ENCODE data around the gene USP3. TPM values are rescaled to one million over a fixed set of nuclear protein-coding genes. Genes with fewer than 3 reads are reported as not detected.

Gene USP3
- total and polyA plus RNA-seq, 9 of the 15 experiments (the other 6 are each of a cell fraction or from before 2014, with no cell fraction given): 17.3 to 54.3 (median 34.8) TPM

GRCh38 chr15:63475707-63476106, 28.7 kb upstream of the USP3 start:
- in situ Hi-C loops (cut with MboI): no loop called here
- 78% methylated on average over 9 of the region's 9 CpGs for WGBS (ENCODE audit: insufficient coverage, low coverage, missing lambda C conversion rate)
- Histone ChIP-seq H3K4me2 (ENCODE audit: insufficient read depth, low read length) (no peak overlapping the region), H3K4me1 (replicated peaks in 1 of 2; ENCODE audit: control insufficient read depth in 2 of 2, insufficient read depth in 2 of 2, low read length in 2 of 2) (peaks cover 3 to 8% of the 10 kb centered on the region in 2 experiments; a peak in 3 of 5 replicates), H3K9me3 (replicated peaks; ENCODE audit: control insufficient read depth, insufficient read depth, low read depth, low read length) (no peaks in the 10 kb centered on the region), H3K9ac (ENCODE audit: insufficient read depth in 1 of 2, low read depth in 2 of 2, low read length in 2 of 2) (peak overlapping the region in 1 of 2 experiments; percentile 43; a peak in 1 of 4 replicates), H3K27ac (ENCODE audit: extremely low read depth, low read depth, low read length) (no peak overlapping the region), H4K20me1 (replicated peaks; ENCODE audit: control insufficient read depth, insufficient read depth, low read length) (no peaks in the 10 kb centered on the region), H3K27me3 (ENCODE audit: control insufficient read depth in 2 of 2, insufficient read depth in 2 of 2, low read length in 2 of 2) (no peaks in the 10 kb centered on the region), H3K79me2 (ENCODE audit: control insufficient read depth, insufficient read depth, low read length) (no peaks in the 10 kb centered on the region), H3K9me1 (ENCODE audit: control insufficient read depth, insufficient read depth, low read length) (no peaks in the 10 kb centered on the region), H3K4me3 (no peak overlapping the region), H2AFZ (ENCODE audit: low read depth, low read length) (peak overlapping the region; percentile 72), H3K36me3 (ENCODE audit: control insufficient read depth, insufficient read depth, low read length) (no peaks in the 10 kb centered on the region)
- FAIRE-seq (no peak), DNase-seq (ENCODE audit: extremely low read depth in 1 of 4, low spot score in 3 of 4) (no peak), ATAC-seq (no peak)
- intact Hi-C loops (cut with micrococcal nuclease): no loop called here
- CTCF ChIA-PET (ENCODE audit: low intra/inter-chr PET ratio): interaction anchor here (1.3 kb wide), 1 partner anchor 12 kb away, joined by 3 read pairs; no protein-coding TSS in a partner anchor
- TF ChIP-seq DIDO1 (tag; IDR thresholded peaks at IDR 0.05; ENCODE audit: low read depth): no peak
- TF ChIP-seq ZNF282 (CRISPR knock-in tag; IDR thresholded peaks at IDR 0.05): no peak
- no peak for TF ChIP-seq NR2F6 (CRISPR knock-in tag; IDR thresholded peaks at IDR 0.05)
- TF ChIP-seq ZNF165 (CRISPR knock-in tag; IDR thresholded peaks at IDR 0.05; ENCODE audit: borderline replicate concordance): no peak
- peak; percentile 7; the same call in 1 of the 2 replicates for TF ChIP-seq C11orf30 (IDR thresholded peaks at IDR 0.05; ENCODE audit: low read depth)
- no TSS peak for BruUV-seq (replicated peaks)
- POLR2A ChIA-PET: interaction anchor here (0.8 to 1.5 kb wide), 5 partner anchors 9 to 29 kb away, joined by 3 to 6 read pairs (median 3); partner anchors contain the start of gene USP3

DNA sequence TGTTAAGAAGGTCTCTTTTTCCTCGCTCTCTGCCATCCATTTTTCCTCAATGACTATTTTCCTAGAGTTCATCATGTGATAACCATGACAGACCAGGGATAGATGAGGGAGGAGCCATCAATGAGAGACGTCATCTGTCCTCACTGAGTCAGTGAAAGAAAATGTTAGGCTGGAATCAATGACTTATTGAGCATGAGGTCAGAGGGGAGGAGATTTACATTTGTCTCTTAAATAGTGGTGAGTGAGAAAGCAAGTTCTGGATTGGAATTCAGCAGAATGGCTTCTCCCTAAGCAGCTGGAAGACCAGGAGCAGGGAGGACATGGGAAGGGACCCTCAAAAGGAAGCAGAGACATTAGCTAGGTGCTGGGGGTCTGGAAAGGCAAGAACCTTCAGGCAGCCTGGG, 28.2 kb upstream of the USP3 start:
- Histone ChIP-seq H3K4me2 (ENCODE audit: insufficient read depth, low read length) (no peak overlapping the region), H3K9ac (ENCODE audit: insufficient read depth in 1 of 2, low read depth in 2 of 2, low read length in 2 of 2) (peak overlapping the region in 1 of 2 experiments; percentile 11; a peak in 1 of 4 replicates), H3K27me3 (ENCODE audit: control insufficient read depth in 2 of 2, insufficient read depth in 2 of 2, low read length in 2 of 2) (no peaks in the 10 kb centered on the region), H3K79me2 (ENCODE audit: control insufficient read depth, insufficient read depth, low read length) (no peaks in the 10 kb centered on the region), H3K4me3 (no peak overlapping the region), H3K9me3 (replicated peaks; ENCODE audit: control insufficient read depth, insufficient read depth, low read depth, low read length) (no peaks in the 10 kb centered on the region), H3K4me1 (replicated peaks in 1 of 2; ENCODE audit: control insufficient read depth in 2 of 2, insufficient read depth in 2 of 2, low read length in 2 of 2) (peaks cover 3 to 8% of the 10 kb centered on the region in 2 experiments; a peak in 3 of 5 replicates), H3K27ac (ENCODE audit: extremely low read depth, low read depth, low read length) (no peak overlapping the region), H3K36me3 (ENCODE audit: control insufficient read depth, insufficient read depth, low read length) (no peaks in the 10 kb centered on the region), H3K9me1 (ENCODE audit: control insufficient read depth, insufficient read depth, low read length) (no peaks in the 10 kb centered on the region), H4K20me1 (replicated peaks; ENCODE audit: control insufficient read depth, insufficient read depth, low read length) (no peaks in the 10 kb centered on the region), H2AFZ (ENCODE audit: low read depth, low read length) (peak overlapping the region; percentile 72)
- BruUV-seq (replicated peaks): no TSS peak
- CTCF ChIA-PET (ENCODE audit: low intra/inter-chr PET ratio): interaction anchor here (1.3 kb wide), 1 partner anchor 11 kb away, joined by 3 read pairs; no protein-coding TSS in a partner anchor
- POLR2A ChIA-PET: interaction anchor here (0.6 to 1.4 kb wide), 9 partner anchors 10 to 453 kb away, joined by 3 to 4 read pairs (median 3); no protein-coding TSS in a partner anchor
- ATAC-seq (peak; percentile 12), DNase-seq (ENCODE audit: extremely low read depth in 1 of 4, low spot score in 3 of 4) (no peak), FAIRE-seq (peak; percentile 70)
- intact Hi-C loops (cut with micrococcal nuclease): no loop called here
- 40% methylated on average over 2 of the region's 2 CpGs for WGBS (ENCODE audit: insufficient coverage, low coverage, missing lambda C conversion rate)
- in situ Hi-C loops (cut with MboI): no loop called here
- TF ChIP-seq NEUROD1 (IDR thresholded peaks at IDR 0.05; ENCODE audit: borderline replicate concordance, low read depth, low read length, partially characterized antibody) (peak; percentile 89), JUN (IDR thresholded peaks at IDR 0.05; ENCODE audit: borderline replicate concordance, low read depth, low read length) (0 out of 2 replicates have a peak, but pooled peaks have one; percentile 55), JUN (CRISPR knock-in tag; IDR thresholded peaks at IDR 0.05; ENCODE audit: borderline replicate concordance) (no peak), NUFIP1 (IDR thresholded peaks at IDR 0.05; ENCODE audit: partially characterized antibody) (no peak), BMI1 (IDR thresholded peaks at IDR 0.05; ENCODE audit: low read length) (no peak), MEIS2 (IDR thresholded peaks at IDR 0.05; ENCODE audit: partially characterized antibody) (peak; percentile 61), PKNOX1 (IDR thresholded peaks at IDR 0.05) (0 out of 2 replicates have a peak, but pooled peaks have one; percentile 7), FOSL1 (tag; conservative IDR thresholded peaks at IDR 0.05) (peak; percentile 40; the same call in 1 of the 2 replicates)
- TF ChIP-seq, protein P1, sequence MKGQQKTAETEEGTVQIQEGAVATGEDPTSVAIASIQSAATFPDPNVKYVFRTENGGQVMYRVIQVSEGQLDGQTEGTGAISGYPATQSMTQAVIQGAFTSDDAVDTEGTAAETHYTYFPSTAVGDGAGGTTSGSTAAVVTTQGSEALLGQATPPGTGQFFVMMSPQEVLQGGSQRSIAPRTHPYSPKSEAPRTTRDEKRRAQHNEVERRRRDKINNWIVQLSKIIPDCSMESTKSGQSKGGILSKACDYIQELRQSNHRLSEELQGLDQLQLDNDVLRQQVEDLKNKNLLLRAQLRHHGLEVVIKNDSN (CRISPR knock-in tag; IDR thresholded peaks at IDR 0.05): no peak

All from K562 (cell line).